ENCODE measurements around the gene RAB6D. TPM values are rescaled to one million over a fixed set of nuclear protein-coding genes. Genes with fewer than 3 reads are reported as not detected.
"Not testable (repeated sequence)": the region's sequence is repeated elsewhere in the genome, so short reads cannot be mapped to it uniquely, and the experiment has no call there.

RAB6D gene
- total RNA-seq, 1 experiment from 2014 or later, result not detected

DNA sequence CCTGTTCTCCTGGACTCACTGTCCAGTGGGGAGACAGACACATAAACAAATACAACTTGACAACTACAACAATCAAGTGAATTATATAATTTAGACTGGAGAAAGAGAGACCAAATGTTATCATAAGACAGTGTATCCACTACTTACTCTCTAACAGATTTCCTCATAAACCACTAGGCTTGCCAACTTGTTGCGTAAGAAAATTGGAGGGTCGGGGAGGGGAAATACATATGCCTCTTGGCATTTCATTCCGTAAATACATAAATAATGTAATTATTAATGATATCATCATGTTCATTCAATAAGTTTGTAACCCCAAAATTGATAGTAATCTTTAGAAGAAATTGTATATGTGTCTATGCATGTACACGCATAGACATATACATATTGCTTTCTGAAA, 14.9 kb downstream of the RAB6D start:
- Histone ChIP-seq H2BK120ac (ENCODE audit: low read depth, low read length, poor library complexity, severe bottlenecking) (no peak overlapping the region), H2AK5ac (ENCODE audit: insufficient read length, low read length) (no peak overlapping the region), H4K8ac (replicated peaks; ENCODE audit: insufficient read length, low read depth, low read length) (no peak overlapping the region), H3K27me3 (ENCODE audit: insufficient read depth, low read length) (no peaks in the 10 kb centered on the region), H4K20me1 (ENCODE audit: control insufficient read depth, insufficient read depth, insufficient read length) (no peaks in the 10 kb centered on the region), H3K18ac (ENCODE audit: insufficient read length, low read depth, low read length) (no peak overlapping the region), H3K4me1 (ENCODE audit: insufficient read depth, low read length) (no peaks in the 10 kb centered on the region), H3K14ac (ENCODE audit: insufficient read depth, low read length) (no peak overlapping the region), H3K9ac (ENCODE audit: extremely low read depth, insufficient read length, low read length) (no peak overlapping the region), H3K4me2 (ENCODE audit: insufficient read depth, insufficient read length, low read length) (no peak overlapping the region), H3T11ph (ENCODE audit: low read length) (no peak overlapping the region), H3K79me2 (ENCODE audit: insufficient read depth, low read length) (no peaks in the 10 kb centered on the region), H3K79me1 (ENCODE audit: insufficient read depth, low read depth, low read length, poor library complexity, severe bottlenecking) (no peaks in the 10 kb centered on the region), H2BK20ac (ENCODE audit: low read depth, low read length, poor library complexity, severe bottlenecking) (no peak overlapping the region), H3K4ac (ENCODE audit: low read depth, low read length) (no peak overlapping the region), H3K9me3 (ENCODE audit: control insufficient read depth, low read depth, low read length) (no peaks in the 10 kb centered on the region), H3K23me2 (ENCODE audit: insufficient read length, low read depth, low read length, poor library complexity, severe bottlenecking) (no peaks in the 10 kb centered on the region), H4K5ac (ENCODE audit: insufficient read length, low read depth, low read length) (no peak overlapping the region), H3K27ac (ENCODE audit: insufficient read length, low read depth, low read length) (no peak overlapping the region), H2BK5ac (ENCODE audit: insufficient read length, low read length) (no peak overlapping the region), H3K23ac (ENCODE audit: insufficient read length, low read depth, low read length) (no peak overlapping the region), H2BK12ac (ENCODE audit: insufficient read length, low read depth, low read length) (no peak overlapping the region), H2AFZ (ENCODE audit: low read length) (no peak overlapping the region), H2BK15ac (ENCODE audit: low read depth, low read length) (no peak overlapping the region), H3K56ac (ENCODE audit: insufficient read length, low read depth, low read length) (no peak overlapping the region), H4K91ac (ENCODE audit: insufficient read length, low read depth, low read length) (no peak overlapping the region)
- Mint-ChIP-seq H3K36me3 (ENCODE audit: insufficient read depth in 1 of 3, low read depth in 3 of 3) (peaks cover 0 to 12% (median 3%) of the 10 kb centered on the region in 3 experiments; a peak in 2 of 7 replicates), H3K27ac (no peak overlapping the region), H3K9me3 (peaks cover 14 to 24% of the 10 kb centered on the region in 2 experiments), H3K4me3 (no peak overlapping the region), H3K4me1 (peaks cover 3 to 11% of the 10 kb centered on the region in 2 experiments), H3K27me3 (ENCODE audit: low read depth) (peaks cover 36% of the 10 kb centered on the region)
- WGBS (ENCODE audit: extremely low coverage, insufficient read length, low lambda C conversion rate), result no CpG with 5 or more reads among the region's 4 CpGs
- TF ChIP-seq, protein P1, sequence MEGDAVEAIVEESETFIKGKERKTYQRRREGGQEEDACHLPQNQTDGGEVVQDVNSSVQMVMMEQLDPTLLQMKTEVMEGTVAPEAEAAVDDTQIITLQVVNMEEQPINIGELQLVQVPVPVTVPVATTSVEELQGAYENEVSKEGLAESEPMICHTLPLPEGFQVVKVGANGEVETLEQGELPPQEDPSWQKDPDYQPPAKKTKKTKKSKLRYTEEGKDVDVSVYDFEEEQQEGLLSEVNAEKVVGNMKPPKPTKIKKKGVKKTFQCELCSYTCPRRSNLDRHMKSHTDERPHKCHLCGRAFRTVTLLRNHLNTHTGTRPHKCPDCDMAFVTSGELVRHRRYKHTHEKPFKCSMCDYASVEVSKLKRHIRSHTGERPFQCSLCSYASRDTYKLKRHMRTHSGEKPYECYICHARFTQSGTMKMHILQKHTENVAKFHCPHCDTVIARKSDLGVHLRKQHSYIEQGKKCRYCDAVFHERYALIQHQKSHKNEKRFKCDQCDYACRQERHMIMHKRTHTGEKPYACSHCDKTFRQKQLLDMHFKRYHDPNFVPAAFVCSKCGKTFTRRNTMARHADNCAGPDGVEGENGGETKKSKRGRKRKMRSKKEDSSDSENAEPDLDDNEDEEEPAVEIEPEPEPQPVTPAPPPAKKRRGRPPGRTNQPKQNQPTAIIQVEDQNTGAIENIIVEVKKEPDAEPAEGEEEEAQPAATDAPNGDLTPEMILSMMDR (conservative IDR thresholded peaks at IDR 0.05), result no peak
- DNase-seq, result no peak

DNA sequence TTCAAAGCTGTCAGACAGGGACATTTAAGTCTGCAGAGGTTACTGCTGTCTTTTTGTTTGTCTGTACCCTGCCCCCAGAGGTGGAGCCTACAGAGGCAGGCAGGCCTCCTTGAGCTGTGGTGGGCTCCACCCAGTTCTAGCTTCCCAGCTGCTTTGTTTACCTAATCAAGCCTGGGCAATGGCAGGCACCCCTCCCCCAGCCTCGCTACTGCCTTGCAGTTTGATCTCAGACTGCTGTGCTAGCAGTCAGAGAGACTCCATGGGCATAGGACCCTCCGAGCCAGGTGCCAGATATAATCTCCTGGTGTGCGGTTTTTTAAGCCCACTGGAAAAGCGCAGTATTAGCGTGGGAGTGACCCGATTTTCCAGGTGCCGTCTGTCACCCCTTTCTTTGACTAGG, 16.9 kb downstream of the RAB6D start:
- H3K27me3 ChIP-seq (ENCODE audit: insufficient read depth, low read length); H3K4me3 Mint-ChIP-seq; H2BK15ac ChIP-seq (ENCODE audit: low read depth, low read length); H3K4me1 ChIP-seq (ENCODE audit: insufficient read depth, low read length); H4K20me1 ChIP-seq (ENCODE audit: control insufficient read depth, insufficient read depth, insufficient read length); H3K79me2 ChIP-seq (ENCODE audit: insufficient read depth, low read length); H3K9ac ChIP-seq (ENCODE audit: extremely low read depth, insufficient read length, low read length); H3T11ph ChIP-seq (ENCODE audit: low read length); H3K9me3 ChIP-seq (ENCODE audit: control insufficient read depth, low read depth, low read length); H3K4me2 ChIP-seq (ENCODE audit: insufficient read depth, insufficient read length, low read length); H2BK20ac ChIP-seq (ENCODE audit: low read depth, low read length, poor library complexity, severe bottlenecking); H4K91ac ChIP-seq (ENCODE audit: insufficient read length, low read depth, low read length); H3K14ac ChIP-seq (ENCODE audit: insufficient read depth, low read length); H2BK5ac ChIP-seq (ENCODE audit: insufficient read length, low read length); H2BK120ac ChIP-seq (ENCODE audit: low read depth, low read length, poor library complexity, severe bottlenecking); H4K5ac ChIP-seq (ENCODE audit: insufficient read length, low read depth, low read length); H3K27ac Mint-ChIP-seq; DNase-seq; H2AFZ ChIP-seq (ENCODE audit: low read length); H3K23ac ChIP-seq (ENCODE audit: insufficient read length, low read depth, low read length); H3K56ac ChIP-seq (ENCODE audit: insufficient read length, low read depth, low read length); H3K27ac ChIP-seq (ENCODE audit: insufficient read length, low read depth, low read length); H3K18ac ChIP-seq (ENCODE audit: insufficient read length, low read depth, low read length); H3K4ac ChIP-seq (ENCODE audit: low read depth, low read length); H3K23me2 ChIP-seq (ENCODE audit: insufficient read length, low read depth, low read length, poor library complexity, severe bottlenecking); H3K79me1 ChIP-seq (ENCODE audit: insufficient read depth, low read depth, low read length, poor library complexity, severe bottlenecking); H3K4me1 Mint-ChIP-seq; H4K8ac ChIP-seq (replicated peaks; ENCODE audit: insufficient read length, low read depth, low read length); H2AK5ac ChIP-seq (ENCODE audit: insufficient read length, low read length); H2BK12ac ChIP-seq (ENCODE audit: insufficient read length, low read depth, low read length): not testable (repeated sequence)
- H3K36me3 Mint-ChIP-seq (ENCODE audit: insufficient read depth in 1 of 3, low read depth in 3 of 3), result peaks cover 0 to 11% (median 3%) of the 10 kb centered on the region in 3 experiments; a peak in 2 of 7 replicates
- peaks cover 24% of the 10 kb centered on the region for H3K27me3 Mint-ChIP-seq (ENCODE audit: low read depth)
- WGBS (ENCODE audit: extremely low coverage, insufficient read length, low lambda C conversion rate), result no CpG with 5 or more reads among the region's 7 CpGs
- peaks cover 15 to 25% of the 10 kb centered on the region in 2 experiments for H3K9me3 Mint-ChIP-seq

Measured in H9 (cell line).